ENCODE measurements around the gene ZNF236.
"Not testable (repeated sequence)": the region's sequence is repeated elsewhere in the genome, so short reads cannot be mapped to it uniquely, and the experiment has no call there.

Gene ZNF236

DNA sequence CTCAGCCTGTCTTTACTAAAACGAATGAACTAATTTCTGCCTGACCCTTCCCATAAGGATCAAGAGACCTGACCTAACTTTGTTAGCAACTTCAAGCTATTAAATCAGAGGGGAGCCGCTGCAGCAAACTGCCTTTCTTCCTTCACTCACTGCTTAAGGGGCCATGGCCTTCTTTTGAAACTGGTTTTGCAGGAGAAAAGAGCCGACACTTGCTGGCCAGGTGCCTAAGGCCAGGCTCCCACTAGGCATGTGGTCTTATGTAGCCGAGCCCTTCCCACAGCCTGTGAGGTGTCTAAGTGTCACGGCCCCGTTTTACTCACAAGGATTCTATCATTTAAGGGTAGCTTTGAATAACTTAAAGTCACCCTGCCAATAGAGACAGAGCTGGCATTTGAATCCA is 130.8 kb downstream of the ZNF236 start:
- Mint-ChIP-seq H3K4me3 (no peak overlapping the region), H3K9me3 (no peaks in the 10 kb centered on the region), H3K4me1 (peaks cover 7% of the 10 kb centered on the region), H3K36me3 (ENCODE audit: low read depth) (peaks cover 31% of the 10 kb centered on the region), H3K27me3 (no peaks in the 10 kb centered on the region), H3K27ac (no peak overlapping the region)
- ATAC-seq = no peak
- no peak for DNase-seq

DNA sequence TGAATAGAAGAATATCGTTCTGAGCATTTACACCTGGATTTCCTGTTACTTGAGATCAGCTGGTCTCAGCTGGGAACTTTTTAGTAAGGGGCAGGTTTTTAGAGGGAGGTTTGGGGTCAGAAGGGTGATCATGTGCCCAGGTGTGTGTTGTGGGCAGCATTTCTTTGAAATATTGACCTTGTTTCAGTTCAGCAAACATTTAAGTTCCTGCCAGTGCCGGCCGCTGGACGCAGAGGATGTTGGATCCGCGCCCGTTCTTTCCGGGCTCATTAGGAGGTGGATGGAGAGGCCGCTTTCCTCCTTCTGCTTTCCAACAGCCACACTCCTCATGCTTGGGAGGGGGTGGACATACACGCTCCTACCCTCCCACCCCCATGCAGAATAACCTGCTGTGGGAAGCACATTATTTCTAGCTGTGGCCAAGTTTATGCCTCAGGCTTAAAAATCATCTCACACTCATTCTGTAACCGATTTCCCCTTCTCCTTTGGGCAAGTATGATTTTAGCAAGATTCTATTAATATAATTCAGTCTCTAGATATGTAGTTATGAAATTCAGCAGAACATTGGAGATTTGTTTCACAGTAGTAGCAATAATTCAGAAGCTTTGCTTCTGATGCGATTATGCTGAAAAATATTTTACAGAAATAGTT is 131.4 kb downstream of the ZNF236 start:
- Mint-ChIP-seq H3K4me1 (peaks cover 2% of the 10 kb centered on the region), H3K27me3 (no peaks in the 10 kb centered on the region), H3K27ac (no peak overlapping the region), H3K9me3 (no peaks in the 10 kb centered on the region), H3K36me3 (ENCODE audit: low read depth) (peaks cover 26% of the 10 kb centered on the region), H3K4me3 (no peak overlapping the region)
- DNase-seq (no peak), ATAC-seq (no peak)

DNA sequence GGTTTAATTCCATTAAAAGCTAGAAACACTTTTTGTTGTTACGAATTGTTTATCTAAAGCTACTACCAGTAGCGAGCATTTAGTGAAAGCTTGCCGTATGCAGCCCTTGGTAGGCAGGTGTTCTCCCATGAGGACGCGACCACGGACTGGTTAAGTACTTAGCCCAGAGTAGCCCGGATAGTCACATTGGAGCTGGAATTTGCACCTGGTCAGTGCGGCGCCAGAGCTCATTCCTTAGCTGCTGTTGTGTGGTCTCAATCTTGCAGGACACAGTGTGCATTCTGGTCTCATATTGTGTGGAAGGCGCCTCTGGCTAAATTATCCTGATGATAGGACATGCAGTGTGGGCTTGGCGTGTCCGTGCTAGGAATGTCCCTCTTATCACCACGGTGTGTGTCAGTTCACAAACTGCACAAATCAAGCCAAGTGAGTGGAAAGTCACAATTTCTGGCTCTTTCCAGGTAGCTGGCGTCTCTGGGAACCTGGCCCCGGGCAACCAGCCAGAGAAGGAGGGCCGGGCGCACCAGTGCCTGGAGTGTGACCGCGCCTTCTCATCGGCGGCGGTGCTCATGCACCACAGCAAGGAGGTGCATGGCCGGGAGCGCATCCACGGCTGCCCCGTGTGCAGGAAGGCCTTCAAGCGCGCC is 133.3 kb downstream of the ZNF236 start:
- DNase-seq (no peak), ATAC-seq (no peak)
- no peaks in the 10 kb centered on the region for H3K4me1 Mint-ChIP-seq
- H3K9me3 Mint-ChIP-seq = no peaks in the 10 kb centered on the region
- H3K27me3 Mint-ChIP-seq = no peaks in the 10 kb centered on the region
- no peak overlapping the region for H3K4me3 Mint-ChIP-seq
- H3K36me3 Mint-ChIP-seq (ENCODE audit: low read depth) = peaks cover 27% of the 10 kb centered on the region
- H3K27ac Mint-ChIP-seq = no peak overlapping the region

DNA sequence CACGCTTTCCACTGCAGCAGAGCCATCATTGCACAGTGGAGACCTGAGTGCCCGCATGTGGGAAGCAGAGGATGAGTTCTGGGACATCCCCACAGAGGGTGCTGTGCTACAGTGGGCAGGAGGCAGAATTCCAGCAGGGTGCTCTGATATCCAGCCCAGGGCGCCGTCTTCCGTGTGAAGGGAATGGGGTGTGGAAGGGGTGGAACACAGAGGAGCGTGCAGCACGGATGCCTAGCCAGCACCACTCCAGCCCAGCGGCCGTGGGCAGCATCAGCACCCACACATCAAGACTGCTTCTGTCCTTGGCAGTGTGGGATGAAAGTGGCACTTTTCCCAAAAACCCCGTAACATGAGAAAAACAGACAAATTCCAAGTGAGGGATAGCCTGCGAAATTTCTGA is 134.3 kb downstream of the ZNF236 start:
- Mint-ChIP-seq H3K27me3 (no peaks in the 10 kb centered on the region), H3K9me3 (no peaks in the 10 kb centered on the region), H3K36me3 (ENCODE audit: low read depth) (peaks cover 26% of the 10 kb centered on the region), H3K27ac (no peak overlapping the region), H3K4me1 (peaks cover under 1% of the 10 kb centered on the region), H3K4me3 (no peak overlapping the region)
- no peak for DNase-seq
- ATAC-seq = no peak

GRCh38 chr18:76957384-76958355 is 135.3 kb downstream of the ZNF236 start:
- Mint-ChIP-seq H3K4me3 (no peak overlapping the region), H3K4me1 (peaks cover 3% of the 10 kb centered on the region), H3K36me3 (ENCODE audit: low read depth) (peaks cover 32% of the 10 kb centered on the region), H3K27ac (no peak overlapping the region), H3K27me3 (no peaks in the 10 kb centered on the region), H3K9me3 (no peaks in the 10 kb centered on the region)
- DNase-seq = no peak
- ATAC-seq = no peak

DNA sequence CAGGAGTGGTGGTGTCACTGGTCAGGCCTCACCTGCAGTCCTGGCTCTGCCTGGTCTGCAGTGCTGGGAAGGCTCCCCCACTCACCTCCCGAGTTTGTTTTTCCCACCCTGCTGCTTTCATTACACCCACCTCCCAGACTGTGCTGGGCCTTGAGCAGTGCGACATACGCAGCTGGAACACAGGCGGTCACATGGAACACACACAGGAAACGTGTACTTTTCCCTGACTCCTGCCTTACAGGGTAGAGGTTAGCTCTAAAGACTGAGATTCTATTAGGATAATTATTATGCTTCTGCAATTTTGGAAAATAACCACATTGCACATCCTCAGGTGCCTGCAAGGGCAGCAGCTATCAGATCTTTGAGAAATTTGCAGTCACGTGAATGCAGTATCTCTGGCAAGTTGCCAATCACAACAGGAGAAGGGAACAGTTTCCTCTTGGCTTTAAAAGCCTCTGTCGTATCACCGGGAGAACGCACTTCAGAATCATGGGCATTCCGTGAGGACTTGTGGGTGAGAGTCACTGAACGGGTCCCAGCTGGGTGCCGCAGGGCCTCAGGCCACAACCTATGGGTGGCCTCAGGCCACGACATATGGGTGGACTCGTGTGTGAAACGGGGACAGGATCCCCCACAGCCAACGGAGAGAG is 136.5 kb downstream of the ZNF236 start:
- H3K4me3 Mint-ChIP-seq = no peak overlapping the region
- DNase-seq (no peak), ATAC-seq (no peak)
- peaks cover 15% of the 10 kb centered on the region for H3K4me1 Mint-ChIP-seq
- H3K27ac Mint-ChIP-seq = no peak overlapping the region
- H3K36me3 Mint-ChIP-seq (ENCODE audit: low read depth) = peaks cover 42% of the 10 kb centered on the region
- H3K27me3 Mint-ChIP-seq = no peaks in the 10 kb centered on the region
- H3K9me3 Mint-ChIP-seq = no peaks in the 10 kb centered on the region

GRCh38 chr18:76959605-76960004 is 137.2 kb downstream of the ZNF236 start:
- DNase-seq = no peak
- peaks cover 20% of the 10 kb centered on the region for H3K4me1 Mint-ChIP-seq
- H3K36me3 Mint-ChIP-seq (ENCODE audit: low read depth) = peaks cover 47% of the 10 kb centered on the region
- no peaks in the 10 kb centered on the region for H3K27me3 Mint-ChIP-seq
- no peak for ATAC-seq
- H3K9me3 Mint-ChIP-seq = no peaks in the 10 kb centered on the region
- H3K27ac Mint-ChIP-seq = no peak overlapping the region
- no peak overlapping the region for H3K4me3 Mint-ChIP-seq

- Mint-ChIP-seq H3K4me3 (no peak overlapping the region), H3K27me3 (no peaks in the 10 kb centered on the region), H3K27ac (no peak overlapping the region), H3K36me3 (ENCODE audit: low read depth) (peaks cover 52% of the 10 kb centered on the region), H3K4me1 (peaks cover 26% of the 10 kb centered on the region), H3K9me3 (no peaks in the 10 kb centered on the region)
- ATAC-seq = no peak
- DNase-seq = no peak
These were observed 138.2 kb downstream of the ZNF236 start for GRCh38 chr18:76960528-76961035.

GRCh38 chr18:76962851-76963250 is 140.5 kb downstream of the ZNF236 start:
- peaks cover 48% of the 10 kb centered on the region for H3K36me3 Mint-ChIP-seq (ENCODE audit: low read depth)

DNA sequence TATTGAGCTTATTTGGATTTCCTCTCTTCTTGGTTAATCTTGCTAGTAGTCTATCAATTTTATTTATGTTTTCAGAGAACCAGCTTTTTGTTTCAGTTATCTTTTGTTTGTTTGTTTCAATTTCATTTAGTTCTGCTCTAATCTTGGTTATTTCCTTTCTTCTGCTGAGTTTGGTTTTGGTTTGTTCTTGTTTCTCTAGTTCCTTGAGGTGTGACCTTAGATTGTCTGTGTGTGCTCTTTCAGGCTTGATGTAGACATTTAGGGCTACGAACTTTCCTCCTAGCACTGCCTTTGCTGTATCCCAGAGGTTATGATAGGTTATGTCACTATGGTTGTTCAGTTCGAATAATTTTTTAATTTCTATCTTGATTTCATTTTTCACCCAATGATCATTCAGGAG is 141.6 kb downstream of the ZNF236 start:
- Mint-ChIP-seq H3K4me3 (no peak overlapping the region), H3K36me3 (ENCODE audit: low read depth) (peaks cover 50% of the 10 kb centered on the region), H3K27me3 (no peaks in the 10 kb centered on the region), H3K27ac (peak overlapping the region; percentile 49), H3K4me1 (peaks cover 26% of the 10 kb centered on the region), H3K9me3 (no peaks in the 10 kb centered on the region)
- DNase-seq (no peak), ATAC-seq (no peak)

More at GRCh38 chr18:76962851-76963250, 140.5 kb downstream of the ZNF236 start:
- Mint-ChIP-seq H3K27ac (peak overlapping the region; percentile 46), H3K9me3 (no peaks in the 10 kb centered on the region), H3K27me3 (no peaks in the 10 kb centered on the region), H3K4me1 (peaks cover 26% of the 10 kb centered on the region), H3K4me3 (no peak overlapping the region)
- ATAC-seq (no peak), DNase-seq (no peak)

- Mint-ChIP-seq H3K36me3 (ENCODE audit: low read depth) (peaks cover 39% of the 10 kb centered on the region), H3K27ac (peak overlapping the region; percentile 20), H3K4me1 (peaks cover 26% of the 10 kb centered on the region)
- DNase-seq = peak; percentile 9
- H3K27me3 Mint-ChIP-seq, H3K4me3 Mint-ChIP-seq, ATAC-seq, H3K9me3 Mint-ChIP-seq: not testable (repeated sequence)
These were observed 143.3 kb downstream of the ZNF236 start for GRCh38 chr18:76965555-76966151.

DNA sequence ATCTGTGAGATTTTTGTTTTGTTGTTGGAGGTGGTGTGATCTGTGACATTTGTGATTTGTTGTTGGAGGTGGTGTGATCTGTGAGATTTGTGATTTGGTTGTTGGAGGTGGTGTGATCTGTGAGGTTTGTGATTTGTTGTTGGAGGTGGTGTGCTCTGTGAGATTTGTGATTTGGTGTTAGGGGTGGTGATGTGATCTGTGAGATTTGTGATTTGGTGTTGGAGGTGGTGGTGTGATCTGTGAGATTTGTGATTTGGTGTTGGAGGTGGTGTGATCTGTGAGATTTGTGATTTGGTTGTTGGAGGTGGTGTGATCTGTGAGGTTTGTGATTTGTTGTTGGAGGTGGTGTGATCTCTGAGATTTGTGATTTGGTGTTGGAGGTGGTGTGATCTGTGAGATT is 144.9 kb downstream of the ZNF236 start:
- not testable (repeated sequence) for DNase-seq, H3K4me3 Mint-ChIP-seq, H3K27ac Mint-ChIP-seq, H3K27me3 Mint-ChIP-seq, ATAC-seq, H3K9me3 Mint-ChIP-seq
- Mint-ChIP-seq H3K36me3 (ENCODE audit: low read depth) (peaks cover 26% of the 10 kb centered on the region), H3K4me1 (peaks cover 33% of the 10 kb centered on the region)

DNA sequence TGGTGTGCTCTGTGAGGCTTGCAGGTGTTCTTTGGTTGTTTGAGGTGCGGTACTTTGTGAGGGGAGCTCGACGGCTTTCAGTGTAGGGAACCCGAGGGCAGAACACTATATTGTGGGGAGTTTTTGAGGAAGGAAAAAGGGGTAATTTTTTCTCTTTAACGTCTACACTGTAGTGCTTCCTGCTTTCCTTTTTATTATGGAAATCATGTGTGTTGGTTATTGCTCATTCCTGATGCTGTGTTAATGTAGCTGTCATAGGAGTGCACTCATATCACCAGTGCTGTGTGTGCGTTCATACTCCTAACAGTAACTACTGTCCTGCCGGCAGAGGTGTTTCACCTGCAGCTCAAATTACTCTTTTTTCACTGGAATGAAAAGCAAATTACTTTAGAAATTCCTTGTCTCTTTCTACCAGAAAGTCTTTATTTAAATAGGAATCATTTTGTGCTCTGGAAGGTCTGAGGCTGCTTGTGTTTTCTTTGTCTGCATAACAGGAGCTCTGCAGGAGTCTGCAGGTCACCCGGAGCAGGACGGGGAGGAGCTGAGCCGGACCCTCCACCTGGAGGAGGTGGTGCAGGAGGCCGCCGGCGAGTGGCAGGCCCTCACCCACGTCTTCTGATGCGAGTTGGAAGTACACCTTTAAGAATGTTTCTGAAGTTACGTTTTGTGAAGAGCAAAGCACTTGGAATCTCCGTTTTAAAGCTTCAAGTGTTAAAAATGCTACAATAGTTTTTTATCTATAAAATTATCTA is 145.5 kb downstream of the ZNF236 start:
- DNase-seq (no peak), ATAC-seq (no peak)
- H3K27ac Mint-ChIP-seq = no peak overlapping the region
- H3K9me3 Mint-ChIP-seq = no peaks in the 10 kb centered on the region
- H3K4me1 Mint-ChIP-seq = peaks cover 29% of the 10 kb centered on the region
- H3K27me3 Mint-ChIP-seq = no peaks in the 10 kb centered on the region
- peaks cover 20% of the 10 kb centered on the region for H3K36me3 Mint-ChIP-seq (ENCODE audit: low read depth)
- H3K4me3 Mint-ChIP-seq = no peak overlapping the region

Data from activated naive CD8-positive, alpha-beta T cell treated with anti-CD3 and anti-CD28 coated beads, Interleukin-2, amount 50 U/mL, for 24 hours (primary cell).